ENCODE measurements around the gene TAF6L. TPM values are rescaled to one million over a fixed set of nuclear protein-coding genes. Genes with fewer than 3 reads are reported as not detected.

Gene TAF6L
- total and polyA plus RNA-seq, 8 donors: 4.6 to 35.0 (median 12.6) TPM

GRCh38 chr11:62810748-62811147, 39.6 kb downstream of the TAF6L start:
- peaks cover 4 to 38% (median 34%) of the 10 kb centered on the region in 4 donors for H3K36me3 ChIP-seq
- no peak overlapping the region for H3K4me3 ChIP-seq
- peaks cover 7 to 17% (median 12%) of the 10 kb centered on the region in 4 donors for H3K4me1 ChIP-seq
- TF ChIP-seq CTCF (IDR thresholded peaks at IDR 0.05) (no peak), POLR2AphosphoS5 (IDR thresholded peaks at IDR 0.05) (no peak), EP300 (IDR thresholded peaks at IDR 0.05) (no peak), POLR2A (IDR thresholded peaks at IDR 0.05) (no peak)
- intact Hi-C loops (cut with DNase I; ENCODE audit: low total_unique reads): no loop called here
- no peak overlapping the region for H3K27ac ChIP-seq
- H3K27me3 ChIP-seq: no peaks in the 10 kb centered on the region
- WGBS, 5 donors: 15 to 34% (median 32%) methylated on average over 1 of the region's 1 CpG
- no peaks in the 10 kb centered on the region for H3K9me3 ChIP-seq
- DNase-seq: no peak

GRCh38 chr11:62811659-62812058, 40.5 kb downstream of the TAF6L start:
- H3K9me3 ChIP-seq: no peaks in the 10 kb centered on the region
- H3K4me3 ChIP-seq: no peak overlapping the region
- no peak overlapping the region for H3K27ac ChIP-seq
- WGBS, 5 donors: 61 to 76% (median 70%) methylated on average over 2 of the region's 2 CpGs
- intact Hi-C loops (cut with DNase I; ENCODE audit: low total_unique reads): no loop called here
- DNase-seq: no peak
- H3K4me1 ChIP-seq: peaks cover 0 to 8% (median 4%) of the 10 kb centered on the region in 4 donors
- H3K27me3 ChIP-seq: no peaks in the 10 kb centered on the region
- TF ChIP-seq CTCF (IDR thresholded peaks at IDR 0.05) (no peak), POLR2A (IDR thresholded peaks at IDR 0.05) (no peak)
- peaks cover 4 to 47% (median 43%) of the 10 kb centered on the region in 4 donors for H3K36me3 ChIP-seq

- whole genome bisulfite sequencing, 5 donors: 75 to 91% (median 87%) methylated on average over 8 of the region's 8 CpGs
- Histone ChIP-seq H3K9me3 (no peaks in the 10 kb centered on the region), H3K4me3 (no peak overlapping the region), H3K27ac (peak overlapping the region in 2 of 5 donors; percentile 39 to 53), H3K36me3 (peaks cover 26 to 87% (median 83%) of the 10 kb centered on the region in 4 donors), H3K4me1 (no peaks in the 10 kb centered on the region), H3K27me3 (no peaks in the 10 kb centered on the region)
- DNase-seq: no peak
- intact Hi-C loops (cut with DNase I; ENCODE audit: low total_unique reads): no loop called here
- TF ChIP-seq POLR2AphosphoS5 (IDR thresholded peaks at IDR 0.05) (no peak), POLR2A (IDR thresholded peaks at IDR 0.05) (no peak), CTCF (IDR thresholded peaks at IDR 0.05) (no peak), EP300 (IDR thresholded peaks at IDR 0.05) (no peak)
Measured at GRCh38 chr11:62816557-62816956, 45.4 kb downstream of the TAF6L start.

GRCh38 chr11:62817129-62817528, 45.9 kb downstream of the TAF6L start:
- TF ChIP-seq EP300 (IDR thresholded peaks at IDR 0.05) (no peak), POLR2A (IDR thresholded peaks at IDR 0.05) (no peak), POLR2AphosphoS5 (IDR thresholded peaks at IDR 0.05) (no peak), CTCF (IDR thresholded peaks at IDR 0.05) (no peak)
- peak overlapping the region in 2 of 5 donors; percentile 39 to 53 for H3K27ac ChIP-seq
- intact Hi-C loops (cut with DNase I; ENCODE audit: low total_unique reads): no loop called here
- H3K4me3 ChIP-seq: no peak overlapping the region
- WGBS, 5 donors: 84 to 94% (median 91%) methylated on average over 4 of the region's 4 CpGs
- H3K27me3 ChIP-seq: no peaks in the 10 kb centered on the region
- peaks cover 32 to 93% (median 88%) of the 10 kb centered on the region in 4 donors for H3K36me3 ChIP-seq
- DNase-seq: no peak
- no peaks in the 10 kb centered on the region for H3K4me1 ChIP-seq
- H3K9me3 ChIP-seq: no peaks in the 10 kb centered on the region

Data from stomach (tissue), 9 donors.